Adrenal gland (tissue), 12 donors: ENCODE measurements around the gene NSMCE1. TPM values are rescaled to one million over a fixed set of nuclear protein-coding genes. Genes with fewer than 3 reads are reported as not detected.
"Not testable (repeated sequence)": the region's sequence is repeated elsewhere in the genome, so short reads cannot be mapped to it uniquely, and the experiment has no call there.

Experiments used
- DNase-seq, 7 donors: peaks; one replicate each; pipeline ENCODE4 v3.0.0-alpha.2; 2019 to 2020
- H3K27ac ChIP-seq, 5 donors: fragments of 200-600 bp; sonication (generic) in 4 of 5; 1 replicate in 3 of 5; 2 replicates in 2 of 5; pipeline versions ENCODE4 v1.5.1 to v1.8.0; 2016 to 2020; ENCODE audit warnings: mild to moderate bottlenecking in 1 of 5
- H3K27me3 ChIP-seq: fragments of 200-600 bp; 2 replicates; pipeline ENCODE4 v1.8.0; 2021
- H3K36me3 ChIP-seq, 2 donors: fragments of 200-600 bp; replicated peaks in 1 of 2; 1 replicate in 1 of 2; 2 replicates in 1 of 2; pipeline versions ENCODE4 v1.5.1 to v1.8.0; 2018 to 2022
- H3K4me1 ChIP-seq, 2 donors: fragments of 200-600 bp; replicated peaks in 1 of 2; 1 replicate in 1 of 2; 2 replicates in 1 of 2; pipeline versions ENCODE4 v1.5.1 to v1.8.0; 2018 to 2021
- H3K4me3 ChIP-seq, 4 donors: fragments of 200-600 bp; sonication (generic) in 3 of 4; one replicate each; pipeline ENCODE4 v1.5.1; 2016 to 2018
- H3K9me3 ChIP-seq, 3 donors: fragments of 200-600 bp; sonication (generic) in 1 of 3; replicated peaks in 1 of 3; 1 replicate in 2 of 3; 2 replicates in 1 of 3; pipeline versions ENCODE4 v1.5.1 to v1.8.0; 2016 to 2021
- CTCF ChIP-seq, 6 experiments: fragments of 450-650 bp in 4 of 6; fragments of 200-600 bp in 2 of 6; sonication (generic) in 1 of 6; IDR thresholded peaks; 1 replicate in 5 of 6; 2 replicates in 1 of 6; pipeline versions ENCODE4 v1.5.1 to v1.8.0; 2016 to 2021; ENCODE audit warnings: antibody characterized with exemption in 6 of 6, mild to moderate bottlenecking in 2 of 6, moderate library complexity in 1 of 6
- POLR2A ChIP-seq, 2 donors: fragments of 450-650 bp; IDR thresholded peaks; one replicate each; pipeline ENCODE4 v1.6.1; 2017; ENCODE audit warnings: antibody characterized with exemption in 2 of 2, mild to moderate bottlenecking in 2 of 2, moderate library complexity in 1 of 2
- WGBS, 4 donors: extraction: QIAGEN DNeasy Blood & Tissue Kit in 2 of 4; methylation state at CpG; one replicate each; pipeline versions ENCODE4 v1.1.5 to v1.1.7; 2013 to 2017; 5-methylcytosine and 5-hydroxymethylcytosine counted together
- intact Hi-C, 2 donors: fragments of 100-400 bp; cut with DNase I; formaldehyde crosslinking; loops; one replicate each; pipeline versions ENCODE4 v1.14.1 to v1.15.0; 2022 to 2023
- polyA plus RNA-seq, 3 donors: library from polyadenylated mRNA; stranded (reverse); fragments of 200-250 nt in 2 of 3; fragments of 350-450 nt in 1 of 3; fragmentation: Illumina TruSeq in 1 of 3; extraction: RNeasy Lipid Tissue Mini Kit (QIAGEN cat#74804) in 1 of 3; gene quantifications; one replicate each; pipeline ENCODE4 v1.2.3, GENCODE V29; 2013 to 2014
- total RNA-seq, 9 donors: library from RNA; depleted of rRNA in 4 of 9; stranded (reverse); fragments of >200 nt in 4 of 9; fragments of 120-200 nt in 1 of 9; fragmentation: NEBNext Ultra II Directional in 1 of 9; extraction: Animal tissue kit (Norgen Biotek cat#: 25700) in 1 of 9; gene quantifications; one replicate each; pipeline versions ENCODE4 v1.1.0 to v1.2.4, GENCODE V29; 2013 to 2023
- donor health status: healthy with polysubstance abuse.
- donor health status: Bipolar disorder and iron deficiency.
- donor health status: DM: yes; HTN: yes; CAD: no.
- donor health status: DM: no; HTN: no; CAD: no.
- donor health status: DM: no; HTN: no; CAD: no.
- donor health status: DM: yes; HTN: yes; CAD: no.

NSMCE1 gene
- total and polyA plus RNA-seq, 12 donors: 54.3 to 182 (median 88.1) TPM

- TF ChIP-seq CTCF (IDR thresholded peaks at IDR 0.05) (no peak), POLR2A (IDR thresholded peaks at IDR 0.05) (no peak)
- Histone ChIP-seq H3K4me1 (peaks cover 5 to 40% of the 10 kb centered on the region in 2 donors), H3K4me3 (no peak overlapping the region), H3K9me3 (no peaks in the 10 kb centered on the region), H3K27me3 (no peaks in the 10 kb centered on the region), H3K36me3 (no peaks in the 10 kb centered on the region), H3K27ac (no peak overlapping the region)
- 87 to 98% (median 97%) methylated on average over 1 of the region's 1 CpG for WGBS, 4 donors
- peak in 1 of 7 donors; percentile 4 for DNase-seq
- intact Hi-C loops: no loop called here
Measured at GRCh38 chr16:27265982-27266381, 2.6 kb downstream of the NSMCE1 start.

- 52 to 62% (median 55%) methylated on average over 6 of the region's 6 CpGs for WGBS, 4 donors
- H3K9me3 ChIP-seq: no peaks in the 10 kb centered on the region
- TF ChIP-seq CTCF (IDR thresholded peaks at IDR 0.05): no peak
- TF ChIP-seq POLR2A (IDR thresholded peaks at IDR 0.05): no peak
- intact Hi-C loops: loop anchor here in 1 of 2 donors (5.0 kb wide), 1 partner anchor 53 kb away; no protein-coding TSS in a partner anchor
- H3K27ac ChIP-seq: peak overlapping the region in 2 of 5 donors; percentile 21 to 25
- H3K4me1 ChIP-seq: peaks cover 3 to 36% of the 10 kb centered on the region in 2 donors
- H3K4me3 ChIP-seq: no peak overlapping the region
- peak; percentile 20 to 83 (median 73) for DNase-seq
- no peaks in the 10 kb centered on the region for H3K36me3 ChIP-seq
- no peaks in the 10 kb centered on the region for H3K27me3 ChIP-seq
Measured at GRCh38 chr16:27264151-27264550, 4.4 kb downstream of the NSMCE1 start.

GRCh38 chr16:27262904-27263423 is 5.6 kb downstream of the NSMCE1 start:
- H3K9me3 ChIP-seq, H3K4me3 ChIP-seq, DNase-seq, H3K36me3 ChIP-seq, H3K27me3 ChIP-seq, H3K27ac ChIP-seq: not testable (repeated sequence)
- peaks cover 7 to 39% of the 10 kb centered on the region in 2 donors for H3K4me1 ChIP-seq
- WGBS, 4 donors: 83 to 93% (median 89%) methylated on average over 2 of the region's 2 CpGs
- intact Hi-C loops: loop anchor here in 1 of 2 donors (5.0 kb wide), 1 partner anchor 54 kb away; no protein-coding TSS in a partner anchor

- intact Hi-C loops: loop anchor here in 1 of 2 donors (5.0 kb wide), 1 partner anchor 58 kb away; no protein-coding TSS in a partner anchor
- Histone ChIP-seq H3K27me3 (no peaks in the 10 kb centered on the region), H3K36me3 (peaks cover 0 to 23% of the 10 kb centered on the region in 2 donors), H3K9me3 (no peaks in the 10 kb centered on the region), H3K4me1 (peaks cover 7 to 41% of the 10 kb centered on the region in 2 donors), H3K4me3 (no peak overlapping the region), H3K27ac (no peak overlapping the region)
- TF ChIP-seq CTCF (IDR thresholded peaks at IDR 0.05) (no peak), POLR2A (IDR thresholded peaks at IDR 0.05) (no peak)
- 71 to 91% (median 86%) methylated on average over 4 of the region's 4 CpGs for WGBS, 4 donors
- DNase-seq: no peak
Measured at GRCh38 chr16:27259710-27260109, 8.9 kb downstream of the NSMCE1 start.

- no peak overlapping the region for H3K4me3 ChIP-seq
- peak overlapping the region in 4 of 5 donors; percentile 16 to 52 (median 25) for H3K27ac ChIP-seq
- H3K4me1 ChIP-seq: peaks cover 19 to 48% of the 10 kb centered on the region in 2 donors
- peaks cover 0 to 23% of the 10 kb centered on the region in 2 donors for H3K36me3 ChIP-seq
- no peak for DNase-seq
- H3K9me3 ChIP-seq: no peaks in the 10 kb centered on the region
- no peaks in the 10 kb centered on the region for H3K27me3 ChIP-seq
- TF ChIP-seq CTCF (IDR thresholded peaks at IDR 0.05): no peak
- no peak for TF ChIP-seq POLR2A (IDR thresholded peaks at IDR 0.05)
- intact Hi-C loops: no loop called here
- 64 to 81% (median 77%) methylated on average over 3 of the region's 3 CpGs for WGBS, 4 donors
Measured at GRCh38 chr16:27258241-27258734, 10.3 kb downstream of the NSMCE1 start.
